ENCODE results near the gene TRPM7.

TRPM7 gene

DNA sequence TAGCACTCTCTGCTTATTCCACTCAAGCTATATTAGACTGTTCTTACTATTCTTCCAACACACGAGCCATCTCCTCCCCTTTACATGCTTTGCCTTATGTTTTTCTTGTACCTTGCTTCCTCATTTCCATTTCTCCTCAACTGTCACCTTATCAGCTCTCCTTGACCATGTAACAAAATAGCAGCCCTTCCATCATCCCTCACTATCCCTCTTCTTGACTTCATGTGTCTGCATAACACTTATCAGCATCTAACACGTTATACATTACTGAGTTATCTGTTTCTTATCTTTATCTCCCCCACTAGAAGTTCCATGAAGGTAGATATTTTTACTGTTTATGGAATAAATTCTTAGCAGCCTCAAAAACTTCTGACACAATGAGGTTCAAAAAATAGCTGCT is 45.3 kb downstream of the TRPM7 start:
- in situ Hi-C loops (cut with HindIII; ENCODE audit: low sequenced_read_pairs): no loop called here
- H3K4me3 ChIP-seq (ENCODE audit: low read depth, low read length): no peak overlapping the region
- DNase-seq (ENCODE audit: low read depth): no peak
- TF ChIP-seq, protein P1, sequence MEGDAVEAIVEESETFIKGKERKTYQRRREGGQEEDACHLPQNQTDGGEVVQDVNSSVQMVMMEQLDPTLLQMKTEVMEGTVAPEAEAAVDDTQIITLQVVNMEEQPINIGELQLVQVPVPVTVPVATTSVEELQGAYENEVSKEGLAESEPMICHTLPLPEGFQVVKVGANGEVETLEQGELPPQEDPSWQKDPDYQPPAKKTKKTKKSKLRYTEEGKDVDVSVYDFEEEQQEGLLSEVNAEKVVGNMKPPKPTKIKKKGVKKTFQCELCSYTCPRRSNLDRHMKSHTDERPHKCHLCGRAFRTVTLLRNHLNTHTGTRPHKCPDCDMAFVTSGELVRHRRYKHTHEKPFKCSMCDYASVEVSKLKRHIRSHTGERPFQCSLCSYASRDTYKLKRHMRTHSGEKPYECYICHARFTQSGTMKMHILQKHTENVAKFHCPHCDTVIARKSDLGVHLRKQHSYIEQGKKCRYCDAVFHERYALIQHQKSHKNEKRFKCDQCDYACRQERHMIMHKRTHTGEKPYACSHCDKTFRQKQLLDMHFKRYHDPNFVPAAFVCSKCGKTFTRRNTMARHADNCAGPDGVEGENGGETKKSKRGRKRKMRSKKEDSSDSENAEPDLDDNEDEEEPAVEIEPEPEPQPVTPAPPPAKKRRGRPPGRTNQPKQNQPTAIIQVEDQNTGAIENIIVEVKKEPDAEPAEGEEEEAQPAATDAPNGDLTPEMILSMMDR (IDR thresholded peaks at IDR 0.05; ENCODE audit: low read depth, low read length, missing control alignments): no peak

DNA sequence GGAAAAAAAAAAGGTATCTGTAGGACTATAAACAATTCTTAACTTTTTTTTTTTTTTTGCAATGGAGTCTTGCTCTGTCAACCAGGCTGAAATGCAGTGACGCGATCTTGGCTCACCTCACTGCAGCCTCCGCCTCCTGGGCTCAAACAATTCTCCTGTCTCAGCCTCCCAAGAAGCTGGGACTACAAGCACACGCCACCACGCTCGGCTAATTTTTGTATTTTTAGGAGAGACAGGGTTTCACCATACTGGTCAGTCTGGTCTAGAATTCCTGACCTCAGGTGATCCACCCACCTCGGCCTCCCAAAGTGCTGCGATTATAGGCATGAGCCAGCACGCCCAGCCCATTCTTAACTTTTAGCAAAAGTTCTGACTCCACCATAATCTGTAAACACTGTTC is 50.5 kb downstream of the TRPM7 start:
- no peak for DNase-seq (ENCODE audit: low read depth)
- TF ChIP-seq, protein P1 (IDR thresholded peaks at IDR 0.05; ENCODE audit: low read depth, low read length, missing control alignments): no peak
- no peak overlapping the region for H3K4me3 ChIP-seq (ENCODE audit: low read depth, low read length)
- in situ Hi-C loops (cut with HindIII; ENCODE audit: low sequenced_read_pairs): no loop called here

DNA sequence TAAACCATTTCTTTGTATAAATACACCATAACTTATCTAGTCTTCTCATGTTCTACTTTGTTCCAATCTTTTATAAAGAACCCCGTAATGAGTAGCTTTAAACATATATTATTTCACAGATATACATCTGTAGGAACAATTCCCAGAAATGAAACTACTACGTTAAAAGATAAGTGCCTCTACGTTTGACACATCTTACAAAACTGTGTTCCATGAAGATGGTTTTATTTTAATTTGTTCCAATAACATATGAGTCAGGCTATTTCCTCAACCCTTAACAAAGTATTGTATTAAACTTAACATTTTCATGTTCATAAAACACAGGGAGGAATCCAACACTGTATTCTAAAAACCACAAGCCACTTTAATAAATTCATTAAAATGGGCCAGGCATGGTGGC is 52.9 kb downstream of the TRPM7 start:
- DNase-seq (ENCODE audit: low read depth): no peak

DNA sequence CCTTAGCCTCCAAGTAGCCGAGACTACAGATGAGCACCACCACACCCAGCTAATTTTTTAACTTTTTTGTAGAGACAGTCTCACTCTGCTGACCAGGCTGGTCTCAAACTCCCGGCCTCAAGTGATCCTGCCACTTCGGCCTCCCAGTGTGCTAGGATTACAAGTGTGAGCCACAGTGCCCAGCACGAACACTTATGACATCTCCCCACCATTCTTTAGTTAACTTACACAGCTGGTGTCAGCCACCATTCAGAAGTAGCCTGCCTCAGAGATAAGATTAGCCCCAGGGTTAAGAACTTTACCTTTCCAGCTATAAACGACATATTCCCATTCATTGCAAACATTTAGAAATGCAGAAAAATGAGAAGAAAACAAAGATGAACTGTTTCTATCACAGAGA is 58.2 kb downstream of the TRPM7 start:
- in situ Hi-C loops (cut with HindIII; ENCODE audit: low sequenced_read_pairs): no loop called here
- TF ChIP-seq, protein P1 (IDR thresholded peaks at IDR 0.05; ENCODE audit: low read depth, low read length, missing control alignments): no peak
- DNase-seq (ENCODE audit: low read depth): no peak
- no peak overlapping the region for H3K4me3 ChIP-seq (ENCODE audit: low read depth, low read length)

More for the DNA sequence above, 52.9 kb downstream of the TRPM7 start:
- in situ Hi-C loops (cut with HindIII; ENCODE audit: low sequenced_read_pairs): no loop called here
- no peak overlapping the region for H3K4me3 ChIP-seq (ENCODE audit: low read depth, low read length)
- TF ChIP-seq, protein P1 (IDR thresholded peaks at IDR 0.05; ENCODE audit: low read depth, low read length, missing control alignments): no peak

DNA sequence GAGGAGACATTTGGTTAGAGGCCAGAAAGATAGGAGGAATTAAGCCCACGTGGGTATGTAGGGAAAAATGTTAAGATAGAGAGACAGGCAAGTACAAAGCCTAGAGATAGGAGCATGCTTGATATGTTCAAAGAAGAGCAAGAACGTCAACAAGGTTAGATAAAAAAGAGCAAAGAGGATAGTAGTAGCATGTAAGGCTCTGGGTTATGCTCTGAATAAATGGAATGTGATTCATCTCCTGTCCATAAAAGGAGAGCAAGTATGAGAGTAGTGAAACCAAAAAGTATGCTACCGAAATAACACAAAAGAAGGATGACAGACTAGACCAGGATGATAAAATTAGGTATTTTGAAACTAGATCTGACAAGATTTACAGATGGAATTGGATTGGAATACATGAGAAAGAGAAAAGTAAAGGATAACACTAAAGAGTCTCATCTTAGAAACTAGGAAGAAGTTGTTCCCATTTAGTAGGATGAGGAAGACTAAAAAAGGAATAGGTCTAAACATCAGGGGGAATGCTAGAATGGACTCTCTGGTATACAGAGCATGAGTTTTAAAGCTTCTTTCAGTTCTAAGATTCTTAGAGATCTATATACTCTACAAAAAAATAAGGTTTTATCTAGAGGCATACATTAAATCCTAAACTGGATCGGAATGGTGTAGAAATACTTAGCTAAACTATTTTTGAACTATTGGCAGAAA is 59.1 kb downstream of the TRPM7 start:
- TF ChIP-seq, protein P1 (IDR thresholded peaks at IDR 0.05; ENCODE audit: low read depth, low read length, missing control alignments): no peak
- no peak overlapping the region for H3K4me3 ChIP-seq (ENCODE audit: low read depth, low read length)
- no peak for DNase-seq (ENCODE audit: low read depth)
- in situ Hi-C loops (cut with HindIII; ENCODE audit: low sequenced_read_pairs): no loop called here

DNA sequence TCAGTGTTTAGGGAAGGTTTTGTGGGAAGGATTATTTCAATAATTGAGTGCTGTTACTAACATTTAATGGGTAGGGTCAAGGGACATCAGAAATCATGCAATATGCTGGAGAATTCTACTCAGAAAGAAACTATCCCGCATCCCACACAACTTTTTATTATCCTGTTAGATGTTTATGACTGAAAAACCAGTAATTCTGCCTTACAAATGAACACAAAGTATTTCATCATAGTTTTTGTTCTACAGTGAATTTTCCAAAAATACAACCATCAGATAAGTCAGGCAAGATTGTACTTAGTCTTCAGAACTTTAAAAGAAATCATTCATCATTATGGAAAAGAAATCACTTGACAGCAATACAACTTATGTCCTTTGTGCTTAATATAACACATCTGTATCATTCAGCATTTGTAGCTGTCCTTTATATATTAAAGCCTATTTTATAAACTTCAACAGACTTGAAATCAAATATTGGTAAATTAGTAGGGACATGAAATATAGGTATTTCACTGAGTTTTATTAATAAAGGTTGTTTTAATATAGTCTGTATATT is 61.9 kb downstream of the TRPM7 start:
- DNase-seq (ENCODE audit: low read depth): no peak
- TF ChIP-seq, protein P1 (IDR thresholded peaks at IDR 0.05; ENCODE audit: low read depth, low read length, missing control alignments): no peak
- in situ Hi-C loops (cut with HindIII; ENCODE audit: low sequenced_read_pairs): no loop called here
- no peak overlapping the region for H3K4me3 ChIP-seq (ENCODE audit: low read depth, low read length)
